ENCODE results near the gene HSDL1. TPM values are rescaled to one million over a fixed set of nuclear protein-coding genes. Genes with fewer than 3 reads are reported as not detected.

Gene HSDL1
- total RNA-seq, 3 donors from 2014 or later (not counting 1 experiment from before 2014, with no cell fraction given), result 11.2 to 15.3 (median 13.5) TPM

DNA sequence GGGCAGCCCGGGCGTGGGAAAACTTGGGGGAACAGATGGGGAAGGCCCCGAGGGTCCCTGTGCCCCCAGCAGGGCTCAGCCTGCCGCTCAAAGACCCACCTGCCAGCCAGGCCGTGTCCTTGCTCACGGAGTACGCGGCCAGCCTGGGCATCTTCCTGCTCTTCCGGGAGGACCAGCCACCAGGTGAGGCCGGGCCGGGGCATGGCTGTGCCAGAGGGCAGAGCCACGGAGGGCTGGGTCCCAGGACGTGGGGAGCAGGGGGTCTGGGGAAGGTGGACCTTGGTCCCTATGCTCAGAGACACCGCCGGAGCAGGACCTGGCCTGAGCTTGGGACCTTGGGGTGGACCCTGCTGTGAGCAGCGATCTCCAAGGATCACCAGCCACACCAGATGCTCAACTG is 46.5 kb upstream of the HSDL1 start:
- Mint-ChIP-seq H3K27ac (no peak overlapping the region), H3K4me3 (no peak overlapping the region), H3K36me3 (no peaks in the 10 kb centered on the region), H3K27me3 (ENCODE audit: low read depth in 2 of 2) (no peaks in the 10 kb centered on the region), H3K4me1 (peaks cover 5 to 13% of the 10 kb centered on the region in 2 donors), H3K9me3 (no peaks in the 10 kb centered on the region)
- no peak overlapping the region for H3K4me3 ChIP-seq (ENCODE audit: low read length)
- WGBS (ENCODE audit: insufficient coverage), result 95% methylated on average over 16 of the region's 16 CpGs
- H3K36me3 ChIP-seq (ENCODE audit: control insufficient read depth, insufficient read depth, low read length), result no peaks in the 10 kb centered on the region
- H3K9me3 ChIP-seq (ENCODE audit: control insufficient read depth, insufficient read depth, low read length), result no peaks in the 10 kb centered on the region
- ATAC-seq (no peak), DNase-seq (no peak)
- peaks cover 17% of the 10 kb centered on the region for H3K4me1 ChIP-seq (ENCODE audit: control insufficient read depth, insufficient read depth, low read length)
- TF ChIP-seq, protein P1, sequence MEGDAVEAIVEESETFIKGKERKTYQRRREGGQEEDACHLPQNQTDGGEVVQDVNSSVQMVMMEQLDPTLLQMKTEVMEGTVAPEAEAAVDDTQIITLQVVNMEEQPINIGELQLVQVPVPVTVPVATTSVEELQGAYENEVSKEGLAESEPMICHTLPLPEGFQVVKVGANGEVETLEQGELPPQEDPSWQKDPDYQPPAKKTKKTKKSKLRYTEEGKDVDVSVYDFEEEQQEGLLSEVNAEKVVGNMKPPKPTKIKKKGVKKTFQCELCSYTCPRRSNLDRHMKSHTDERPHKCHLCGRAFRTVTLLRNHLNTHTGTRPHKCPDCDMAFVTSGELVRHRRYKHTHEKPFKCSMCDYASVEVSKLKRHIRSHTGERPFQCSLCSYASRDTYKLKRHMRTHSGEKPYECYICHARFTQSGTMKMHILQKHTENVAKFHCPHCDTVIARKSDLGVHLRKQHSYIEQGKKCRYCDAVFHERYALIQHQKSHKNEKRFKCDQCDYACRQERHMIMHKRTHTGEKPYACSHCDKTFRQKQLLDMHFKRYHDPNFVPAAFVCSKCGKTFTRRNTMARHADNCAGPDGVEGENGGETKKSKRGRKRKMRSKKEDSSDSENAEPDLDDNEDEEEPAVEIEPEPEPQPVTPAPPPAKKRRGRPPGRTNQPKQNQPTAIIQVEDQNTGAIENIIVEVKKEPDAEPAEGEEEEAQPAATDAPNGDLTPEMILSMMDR (IDR thresholded peaks at IDR 0.05), result no peak
- no peaks in the 10 kb centered on the region for H3K27me3 ChIP-seq (ENCODE audit: control insufficient read depth, insufficient read depth, low read length)
- intact Hi-C loops (cut with micrococcal nuclease), result no loop called here
- no peak overlapping the region for H3K27ac ChIP-seq (ENCODE audit: low read length)

DNA sequence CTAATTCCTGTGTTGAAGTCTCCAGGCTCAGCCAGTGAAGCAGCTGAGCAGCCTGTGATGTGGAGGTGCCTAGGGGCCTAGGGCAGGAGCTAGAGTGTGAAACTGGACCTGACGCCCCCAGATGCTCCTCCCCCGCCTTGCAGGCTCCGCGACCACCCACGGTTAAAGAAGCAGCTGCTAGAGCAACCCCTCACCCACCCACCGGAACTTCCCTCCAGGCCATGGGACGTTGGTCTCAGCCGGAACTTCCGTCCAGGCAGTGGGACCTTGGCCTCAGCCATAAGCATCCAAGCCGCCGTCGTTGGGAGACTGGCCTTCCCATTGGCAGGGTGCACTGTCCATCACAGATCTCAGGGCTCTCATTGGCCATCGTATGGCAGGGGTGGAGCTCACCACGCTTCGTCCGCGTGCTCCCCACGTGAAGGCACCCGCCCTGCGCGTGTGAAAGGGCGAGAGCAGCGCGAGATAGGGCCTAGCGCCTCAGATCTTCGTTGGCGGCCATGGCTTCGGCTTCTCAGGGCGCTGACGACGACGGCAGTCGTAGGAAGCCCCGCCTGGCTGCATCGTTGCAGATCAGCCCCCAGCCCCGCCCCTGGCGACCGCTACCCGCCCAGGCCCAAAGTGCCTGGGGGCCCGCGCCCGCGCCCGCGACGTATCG is 45.9 kb upstream of the HSDL1 start, which contains the start of gene ADAD2:
Gene ADAD2 (plus strand): TSS at position 427 of the 658 bp plus-strand sequence. CDS start 74 bp downstream, at position 501.
- no peak within 1 kb of the TSS for H3K27ac ChIP-seq (ENCODE audit: low read length)
- intact Hi-C loops (cut with micrococcal nuclease), result no loop called here
- no peak within 1 kb of the TSS for H3K4me3 Mint-ChIP-seq
- H3K9me3 Mint-ChIP-seq, result no peaks in the 10 kb centered on the region
- H3K4me3 ChIP-seq (ENCODE audit: low read length), result no peak within 1 kb of the TSS
- no peaks in the 10 kb centered on the region for H3K36me3 ChIP-seq (ENCODE audit: control insufficient read depth, insufficient read depth, low read length)
- H3K27me3 Mint-ChIP-seq (ENCODE audit: low read depth in 2 of 2), result no peaks in the 10 kb centered on the region
- H3K9me3 ChIP-seq (ENCODE audit: control insufficient read depth, insufficient read depth, low read length), result no peaks in the 10 kb centered on the region
- no peak for ATAC-seq
- H3K4me1 ChIP-seq (ENCODE audit: control insufficient read depth, insufficient read depth, low read length), result peaks cover 23% of the 10 kb centered on the region
- H3K4me1 Mint-ChIP-seq, result peaks cover 8 to 18% of the 10 kb centered on the region in 2 donors
- H3K27ac Mint-ChIP-seq, result no peak within 1 kb of the TSS
- no peak for DNase-seq
- TF ChIP-seq, protein P1 (IDR thresholded peaks at IDR 0.05), result no peak
- no peaks in the 10 kb centered on the region for H3K27me3 ChIP-seq (ENCODE audit: control insufficient read depth, insufficient read depth, low read length)
- no peaks in the 10 kb centered on the region for H3K36me3 Mint-ChIP-seq
- 93% methylated on average over 47 of the region's 47 CpGs for WGBS (ENCODE audit: insufficient coverage)

DNA sequence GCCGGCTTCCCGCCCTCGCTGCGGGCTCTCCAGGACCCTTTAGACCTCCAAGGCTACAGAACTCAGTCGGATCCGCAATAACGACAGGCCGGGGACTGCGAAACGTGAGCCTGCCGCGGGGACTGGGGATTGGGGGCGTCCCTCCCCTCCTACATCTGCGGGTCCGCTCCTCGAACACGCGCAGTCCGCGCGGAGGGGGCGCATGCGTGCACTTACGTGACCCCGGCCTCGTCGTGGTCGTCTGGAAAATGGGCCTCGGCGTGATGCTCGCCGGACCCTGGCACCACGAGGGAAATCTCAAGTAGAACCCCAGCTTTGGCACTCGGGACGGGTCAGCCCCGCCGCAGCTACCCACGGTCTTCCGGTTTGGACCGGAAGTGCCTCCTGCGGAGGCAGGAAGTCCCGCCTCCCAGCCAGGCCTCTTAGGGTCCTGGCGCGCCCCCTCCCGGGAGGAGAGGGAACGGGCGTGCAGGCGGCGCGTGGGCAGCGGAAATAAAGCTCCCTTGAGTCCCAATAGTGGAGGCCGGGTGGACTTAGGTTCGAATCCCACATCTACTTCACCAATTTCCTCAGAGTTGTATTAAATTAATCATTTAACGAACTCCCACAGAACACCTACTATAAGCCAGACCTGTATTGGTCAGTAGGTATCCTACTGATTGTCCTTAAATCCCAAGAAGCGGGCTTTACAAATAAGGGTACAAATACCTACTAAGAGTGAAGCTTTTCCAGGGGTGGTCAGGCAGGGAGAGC is 41.9 kb upstream of the HSDL1 start, which contains the start of gene TAF1C:
Gene TAF1C (minus strand): TSS at position 373 of the 753 bp plus-strand sequence. CDS start 2,069 bp downstream, outside the sequence.
- peaks cover 12% of the 10 kb centered on the region for H3K4me1 ChIP-seq (ENCODE audit: control insufficient read depth, insufficient read depth, low read length)
- no peaks in the 10 kb centered on the region for H3K27me3 ChIP-seq (ENCODE audit: control insufficient read depth, insufficient read depth, low read length)
- no peaks in the 10 kb centered on the region for H3K36me3 Mint-ChIP-seq
- H3K9me3 ChIP-seq (ENCODE audit: control insufficient read depth, insufficient read depth, low read length), result no peaks in the 10 kb centered on the region
- H3K36me3 ChIP-seq (ENCODE audit: control insufficient read depth, insufficient read depth, low read length), result peaks cover 17% of the 10 kb centered on the region
- ATAC-seq (peak; percentile 96 to 99 (median 98)), DNase-seq (peak; percentile 91 to 97)
- peak within 1 kb of the TSS; percentile 94 for H3K4me3 ChIP-seq (ENCODE audit: low read length)
- H3K4me3 Mint-ChIP-seq, result peak within 1 kb of the TSS; percentile 94
- no peaks in the 10 kb centered on the region for H3K9me3 Mint-ChIP-seq
- no peaks in the 10 kb centered on the region for H3K27me3 Mint-ChIP-seq (ENCODE audit: low read depth in 2 of 2)
- intact Hi-C loops (cut with micrococcal nuclease), result loop anchor here (2.0 to 10.0 kb wide), 4 partner anchors 70 to 262 kb away; partner anchors contain the start of gene MBTPS1
- peak within 1 kb of the TSS; percentile 87 to 93 for H3K27ac Mint-ChIP-seq
- TF ChIP-seq, protein P1 (IDR thresholded peaks at IDR 0.05), result peak; percentile 92
- 2% methylated on average over 55 of the region's 55 CpGs for WGBS (ENCODE audit: insufficient coverage)
- peaks cover 24 to 27% of the 10 kb centered on the region in 2 donors for H3K4me1 Mint-ChIP-seq
- H3K27ac ChIP-seq (ENCODE audit: low read length), result peak within 1 kb of the TSS; percentile 69

Data from natural killer cell (primary cell).